Measurements from ENCODE around the gene LRRN4CL. TPM values are rescaled to one million over a fixed set of nuclear protein-coding genes. Genes with fewer than 3 reads are reported as not detected.

LRRN4CL gene
- total and polyA plus RNA-seq, 9 of the 15 experiments (the other 6 are each of a cell fraction or from before 2014, with no cell fraction given), result 0.03 to 0.11 (median 0.05) TPM; not detected in 4

GRCh38 chr11:62667460-62667859, 21.9 kb downstream of the LRRN4CL start (continued):
- TF ChIP-seq POLR3G (IDR thresholded peaks at IDR 0.05; ENCODE audit: extremely low read depth, insufficient read length, insufficient replicate concordance), result no peak
- TF ChIP-seq SMARCE1 (IDR thresholded peaks at IDR 0.05), result no peak

- peaks cover 88% of the 10 kb centered on the region for H3K79me2 ChIP-seq (ENCODE audit: control insufficient read depth, insufficient read depth, low read length)
- CTCF ChIA-PET (ENCODE audit: low intra/inter-chr PET ratio), result interaction anchor here (0.7 kb wide), 1 partner anchor 34 kb away, joined by 3 read pairs; no protein-coding TSS in a partner anchor
- ATAC-seq, result peak; percentile 2
- no peaks in the 10 kb centered on the region for H3K9me3 ChIP-seq (replicated peaks; ENCODE audit: control insufficient read depth, insufficient read depth, low read depth, low read length)
- peak in 2 of 4 experiments; percentile 19 to 20 for DNase-seq (ENCODE audit: extremely low read depth in 1 of 4, low spot score in 3 of 4)
- POLR2A ChIA-PET, result interaction anchor here (0.5 to 8.8 kb wide), 33 partner anchors 9 to 296 kb away, joined by 3 to 161 read pairs (median 11); partner anchors contain the start of genes B3GAT3, EEF1G, EML3 and GANAB
- H3K27ac ChIP-seq (ENCODE audit: extremely low read depth, low read depth, low read length), result peak overlapping the region; percentile 72
- intact Hi-C loops (cut with micrococcal nuclease) (loop anchor here (5.0 kb wide), 1 partner anchor 176 kb away; no protein-coding TSS in a partner anchor), in situ Hi-C loops (cut with MboI) (no loop called here)
- H3K4me2 ChIP-seq (ENCODE audit: insufficient read depth, low read length), result peak overlapping the region; percentile 97
- peaks cover 19 to 41% of the 10 kb centered on the region in 2 experiments; a peak in 4 of 5 replicates for H3K4me1 ChIP-seq (replicated peaks in 1 of 2; ENCODE audit: control insufficient read depth in 2 of 2, insufficient read depth in 2 of 2, low read length in 2 of 2)
- H3K9me1 ChIP-seq (ENCODE audit: control insufficient read depth, insufficient read depth, low read length), result no peaks in the 10 kb centered on the region
- peak overlapping the region; percentile 85 to 100 for H3K9ac ChIP-seq (ENCODE audit: insufficient read depth in 1 of 2, low read depth in 2 of 2, low read length in 2 of 2)
- peaks cover 7% of the 10 kb centered on the region; the same call in 1 of the 2 replicates for H4K20me1 ChIP-seq (replicated peaks; ENCODE audit: control insufficient read depth, insufficient read depth, low read length)
- no TSS peak for BruUV-seq (replicated peaks)
- peak overlapping the region; percentile 73 for H3K4me3 ChIP-seq
- FAIRE-seq, result no peak
- peaks cover 53% of the 10 kb centered on the region for H3K36me3 ChIP-seq (ENCODE audit: control insufficient read depth, insufficient read depth, low read length)
- 2% methylated on average over 16 of the region's 16 CpGs for WGBS (ENCODE audit: insufficient coverage, low coverage, missing lambda C conversion rate)
- no peak overlapping the region for H2AFZ ChIP-seq (ENCODE audit: low read depth, low read length)
- no peaks in the 10 kb centered on the region for H3K27me3 ChIP-seq (ENCODE audit: control insufficient read depth in 2 of 2, insufficient read depth in 2 of 2, low read length in 2 of 2)
- 0 out of 2 replicates have a peak, but pooled peaks have one; percentile 31 for TF ChIP-seq ZNF436 (CRISPR knock-in tag; IDR thresholded peaks at IDR 0.05)
- TF ChIP-seq NRF1 (conservative IDR thresholded peaks at IDR 0.05 in 1 of 2, IDR thresholded peaks at IDR 0.05 in 1 of 2), result no peak
- peak; percentile 13; the same call in 1 of the 2 replicates for TF ChIP-seq MXI1 (IDR thresholded peaks at IDR 0.05; ENCODE audit: low read depth, low read length)
- TF ChIP-seq CCNT2 (IDR thresholded peaks at IDR 0.05; ENCODE audit: borderline replicate concordance, extremely low read depth, insufficient read length, low read depth, low read length), result peak; percentile 14
- peak; percentile 52 for TF ChIP-seq SIRT6 (IDR thresholded peaks at IDR 0.05; ENCODE audit: low read depth, low read length)
- TF ChIP-seq POLR2B (IDR thresholded peaks at IDR 0.05; ENCODE audit: low read depth, partially characterized antibody), result no peak
- TF ChIP-seq MAZ (CRISPR knock-in tag; conservative IDR thresholded peaks at IDR 0.05 in 1 of 2, IDR thresholded peaks at IDR 0.05 in 1 of 2), result no peak; a peak in 1 of 4 replicates
- TF ChIP-seq CHD1 (IDR thresholded peaks at IDR 0.05; ENCODE audit: low read length), result peak; percentile 93
- TF ChIP-seq WHSC1 (IDR thresholded peaks at IDR 0.05; ENCODE audit: low read length), result no peak
- TF ChIP-seq ZNF592 (IDR thresholded peaks at IDR 0.05), result no peak
- TF ChIP-seq ZNF655 (CRISPR knock-in tag; IDR thresholded peaks at IDR 0.05), result no peak
- TF ChIP-seq RBM22 (IDR thresholded peaks at IDR 0.05; ENCODE audit: low read depth, low read length, poor library complexity, severe bottlenecking), result peak; percentile 30
Observed at GRCh38 chr11:62666259-62666926, 22.9 kb downstream of the LRRN4CL start.

All from K562 (cell line).